Left ventricle myocardium inferior (tissue), 1 donor: ENCODE results near the gene RSPH9. TPM values are rescaled to one million over a fixed set of nuclear protein-coding genes. Genes with fewer than 3 reads are reported as not detected.

Experiments
- DNase-seq: peaks from one replicate; pipeline ENCODE4 v3.0.0-alpha.2; 2020
- H3K27ac ChIP-seq: fragments of 200-600 bp; replicated peaks from 2 replicates; pipeline ENCODE4 v1.8.0; 2021
- H3K27me3 ChIP-seq: fragments of 200-600 bp; 2 replicates; pipeline ENCODE4 v1.8.0; 2021; ENCODE audit warnings: low read depth
- H3K36me3 ChIP-seq: fragments of 200-600 bp; 2 replicates; pipeline ENCODE4 v1.8.0; 2021
- H3K4me1 ChIP-seq: fragments of 200-600 bp; 2 replicates; pipeline ENCODE4 v1.8.0; 2021
- H3K4me3 ChIP-seq: fragments of 200-600 bp; 2 replicates; pipeline ENCODE4 v1.8.0; 2021; ENCODE audit warnings: mild to moderate bottlenecking, moderate library complexity
- H3K9me3 ChIP-seq: fragments of 200-600 bp; replicated peaks from 2 replicates; pipeline ENCODE4 v1.8.0; 2021
- CTCF ChIP-seq: fragments of 200-600 bp; IDR thresholded peaks from 2 replicates; pipeline ENCODE4 v1.8.0; 2021; ENCODE audit warnings: antibody characterized with exemption, mild to moderate bottlenecking, borderline replicate concordance
- intact Hi-C: fragments of 100-400 bp; cut with micrococcal nuclease; formaldehyde crosslinking; loops from one replicate; pipeline ENCODE4 v1.11.0; 2022
- total RNA-seq: library from RNA; stranded (reverse); fragmentation: NEBNext Ultra II Directional; extraction: Animal tissue kit (Norgen Biotek cat#: 25700); gene quantifications from one replicate; pipeline ENCODE4 v1.2.1, GENCODE V29; 2021
- donor health status: DM: no; HTN: yes; CAD: no; lungs with severe emphysema.

Gene RSPH9
- total RNA-seq, 1 donor from 2014 or later = 0.08 TPM

- Histone ChIP-seq H3K4me1 (peaks cover 91% of the 10 kb centered on the region), H3K9me3 (no peaks in the 10 kb centered on the region), H3K4me3 (no peak overlapping the region), H3K27ac (peak overlapping the region; percentile 94), H3K36me3 (no peaks in the 10 kb centered on the region), H3K27me3 (no peaks in the 10 kb centered on the region)
- TF ChIP-seq CTCF = no peak
- intact Hi-C loops = no loop called here
- no peak for DNase-seq
Measured at GRCh38 chr6:43703512-43704429, 58.9 kb downstream of the RSPH9 start.

DNA sequence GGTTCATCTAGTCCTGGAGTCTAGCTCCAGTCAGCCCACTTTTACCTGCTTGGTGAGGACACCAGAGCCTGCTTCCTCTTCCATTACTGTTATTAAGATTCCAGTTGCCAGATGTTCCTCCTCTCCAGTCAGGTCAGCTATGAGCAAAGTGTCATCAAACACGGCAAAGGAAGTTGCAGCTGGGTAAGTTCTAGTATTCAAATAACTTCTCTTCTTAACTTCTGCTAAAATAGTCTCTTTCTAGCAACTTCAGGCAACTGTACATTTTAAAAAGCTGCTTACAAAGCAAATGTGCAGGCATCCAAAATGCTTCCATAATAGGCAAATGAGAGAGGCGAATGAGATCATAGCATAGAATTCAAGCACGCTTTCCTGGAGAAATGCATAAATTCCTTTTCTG is 61.2 kb downstream of the RSPH9 start:
- no peak for TF ChIP-seq CTCF
- Histone ChIP-seq H3K27ac (peak overlapping the region; percentile 62), H3K4me3 (no peak overlapping the region), H3K27me3 (no peaks in the 10 kb centered on the region), H3K4me1 (peaks cover 85% of the 10 kb centered on the region), H3K9me3 (no peaks in the 10 kb centered on the region), H3K36me3 (no peaks in the 10 kb centered on the region)
- DNase-seq = no peak
- intact Hi-C loops = no loop called here

GRCh38 chr6:43706788-43707187 is 62.0 kb downstream of the RSPH9 start:
- H3K4me3 ChIP-seq = no peak overlapping the region
- no peak for DNase-seq
- peaks cover 77% of the 10 kb centered on the region for H3K4me1 ChIP-seq
- intact Hi-C loops = no loop called here
- H3K27ac ChIP-seq = peak overlapping the region; percentile 62
- no peaks in the 10 kb centered on the region for H3K9me3 ChIP-seq
- H3K36me3 ChIP-seq = no peaks in the 10 kb centered on the region
- H3K27me3 ChIP-seq = no peaks in the 10 kb centered on the region
- no peak for TF ChIP-seq CTCF

GRCh38 chr6:43707269-43707668 is 62.4 kb downstream of the RSPH9 start:
- no peak for DNase-seq
- Histone ChIP-seq H3K27ac (peak overlapping the region; percentile 62), H3K4me3 (no peak overlapping the region), H3K9me3 (no peaks in the 10 kb centered on the region), H3K36me3 (no peaks in the 10 kb centered on the region), H3K4me1 (peaks cover 74% of the 10 kb centered on the region), H3K27me3 (no peaks in the 10 kb centered on the region)
- intact Hi-C loops = no loop called here
- TF ChIP-seq CTCF = no peak

DNA sequence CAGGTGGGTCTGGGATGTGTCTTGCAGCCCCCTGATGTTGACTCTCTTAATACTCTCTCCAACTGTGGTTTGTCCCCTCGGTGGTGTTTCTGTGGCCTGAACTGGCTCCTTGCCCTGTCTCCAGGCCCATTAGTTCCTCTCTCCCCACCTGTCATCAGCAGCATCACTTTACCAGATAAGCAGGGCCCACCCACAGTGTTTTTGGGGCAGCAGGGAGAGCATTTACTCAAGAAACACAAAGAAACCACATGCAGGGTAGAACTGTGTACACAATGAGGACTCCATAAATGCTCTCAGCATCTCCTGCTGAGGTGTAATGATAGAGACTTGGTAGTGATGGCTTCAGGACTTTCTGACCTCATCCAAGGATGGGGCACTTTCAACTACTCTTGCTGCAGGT is 62.9 kb downstream of the RSPH9 start:
- Histone ChIP-seq H3K4me1 (peaks cover 70% of the 10 kb centered on the region), H3K27ac (peak overlapping the region; percentile 62), H3K9me3 (no peaks in the 10 kb centered on the region), H3K36me3 (no peaks in the 10 kb centered on the region), H3K4me3 (no peak overlapping the region), H3K27me3 (no peaks in the 10 kb centered on the region)
- intact Hi-C loops = no loop called here
- DNase-seq = no peak
- TF ChIP-seq CTCF = no peak
